ENCODE data around the gene NRG3.

The NRG3 gene

DNA sequence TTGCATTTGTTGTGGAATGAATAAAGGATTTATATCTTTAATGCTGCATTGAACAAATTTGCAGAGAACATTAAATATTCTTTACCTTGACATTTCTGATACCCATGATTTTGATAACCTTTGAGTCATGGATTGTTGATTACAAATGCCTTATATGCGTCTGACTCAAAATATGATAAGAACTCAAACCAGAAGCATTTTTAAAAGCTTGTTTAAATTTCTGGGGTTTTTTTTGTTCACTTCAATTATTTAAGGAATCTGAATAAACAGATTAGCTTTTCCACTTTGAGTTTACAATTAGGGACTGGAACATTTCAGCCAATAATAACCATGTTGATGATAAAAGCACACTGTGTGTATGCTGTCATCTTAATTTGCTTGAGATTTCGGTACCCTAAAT lies 253.5 kb downstream of the NRG3 start:
- no peak for TF ChIP-seq EZH2phosphoT487 (IDR thresholded peaks at IDR 0.05; ENCODE audit: borderline replicate concordance, low read length)
- TF ChIP-seq CTCF (IDR thresholded peaks at IDR 0.05; ENCODE audit: low read depth, low read length, poor library complexity, severe bottlenecking) = no peak
- Histone ChIP-seq H3K27ac (ENCODE audit: low read depth, low read length) (no peak overlapping the region), H4K20me1 (ENCODE audit: control insufficient read depth, insufficient read depth, low read depth, low read length) (no peaks in the 10 kb centered on the region), H3K27me3 (ENCODE audit: control insufficient read depth, low read length) (no peaks in the 10 kb centered on the region), H3K4me1 (ENCODE audit: control insufficient read depth, low read length) (no peaks in the 10 kb centered on the region), H3K4me3 (ENCODE audit: low read length) (no peak overlapping the region), H3K9me3 (ENCODE audit: control insufficient read depth, insufficient read depth, low read length) (no peaks in the 10 kb centered on the region), H3F3A (ENCODE audit: control insufficient read depth, insufficient read depth) (no peaks in the 10 kb centered on the region), H3K36me3 (ENCODE audit: control insufficient read depth, low read length) (no peaks in the 10 kb centered on the region), H3K9me2 (replicated peaks; ENCODE audit: control insufficient read depth, low read length) (no peaks in the 10 kb centered on the region), H3K4me2 (ENCODE audit: low read length) (no peak overlapping the region), H3K79me2 (ENCODE audit: control insufficient read depth, low read length) (no peaks in the 10 kb centered on the region)

DNA sequence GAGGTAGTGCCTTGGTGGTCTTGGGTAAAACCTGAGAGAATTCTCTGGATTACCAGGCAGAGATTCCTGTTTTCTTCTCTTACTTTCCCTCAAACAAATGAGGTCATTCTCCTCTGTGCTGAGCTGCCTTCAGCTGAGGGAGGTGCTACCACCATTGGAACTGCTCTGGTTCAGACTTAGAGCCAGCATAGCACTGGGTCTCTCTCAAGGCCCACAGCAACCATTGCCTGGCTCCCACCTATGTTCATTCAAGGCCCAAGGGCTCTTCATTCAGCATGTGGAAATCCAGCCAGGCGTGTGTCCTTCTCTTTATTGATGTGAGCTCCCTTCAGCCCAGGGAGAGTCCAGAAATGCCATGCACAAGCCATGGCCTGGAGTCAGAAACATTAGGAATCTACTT lies 261.1 kb downstream of the NRG3 start:
- H3K4me1 ChIP-seq (ENCODE audit: control insufficient read depth, low read length) = no peaks in the 10 kb centered on the region
- H3K27ac ChIP-seq (ENCODE audit: low read depth, low read length) = no peak overlapping the region
- no peaks in the 10 kb centered on the region for H4K20me1 ChIP-seq (ENCODE audit: control insufficient read depth, insufficient read depth, low read depth, low read length)
- no peak for TF ChIP-seq EZH2phosphoT487 (IDR thresholded peaks at IDR 0.05; ENCODE audit: borderline replicate concordance, low read length)
- no peak for TF ChIP-seq CTCF (IDR thresholded peaks at IDR 0.05; ENCODE audit: low read depth, low read length, poor library complexity, severe bottlenecking)
- no peaks in the 10 kb centered on the region for H3K36me3 ChIP-seq (ENCODE audit: control insufficient read depth, low read length)
- no peaks in the 10 kb centered on the region for H3K9me2 ChIP-seq (replicated peaks; ENCODE audit: control insufficient read depth, low read length)
- H3K79me2 ChIP-seq (ENCODE audit: control insufficient read depth, low read length) = no peaks in the 10 kb centered on the region
- no peaks in the 10 kb centered on the region; the same call in 1 of the 2 replicates for H3K9me3 ChIP-seq (ENCODE audit: control insufficient read depth, insufficient read depth, low read length)
- no peak overlapping the region for H3K4me2 ChIP-seq (ENCODE audit: low read length)
- H3K4me3 ChIP-seq (ENCODE audit: low read length) = no peak overlapping the region
- no peaks in the 10 kb centered on the region for H3F3A ChIP-seq (ENCODE audit: control insufficient read depth, insufficient read depth)
- H3K27me3 ChIP-seq (ENCODE audit: control insufficient read depth, low read length) = no peaks in the 10 kb centered on the region

DNA sequence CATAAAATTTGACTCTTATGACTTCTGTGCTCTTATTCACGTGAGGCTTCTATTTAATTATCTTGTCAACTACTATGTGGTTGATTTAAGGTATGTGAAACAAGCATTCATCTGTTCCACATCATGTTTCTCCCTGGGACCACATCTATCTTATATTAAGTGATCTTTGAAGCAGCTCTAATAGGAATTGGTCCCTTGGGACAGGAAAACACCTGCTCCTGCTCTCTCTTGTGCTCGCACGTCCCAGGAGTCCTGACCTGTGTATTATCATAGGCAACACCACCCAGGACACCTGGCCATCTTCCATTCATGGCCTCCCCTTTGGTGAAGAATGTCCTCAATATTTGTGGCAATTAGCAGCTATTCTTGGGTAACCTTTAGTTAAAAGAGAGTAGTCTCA lies 269.2 kb downstream of the NRG3 start:
- no peak for TF ChIP-seq CTCF (IDR thresholded peaks at IDR 0.05; ENCODE audit: low read depth, low read length, poor library complexity, severe bottlenecking)
- no peak for TF ChIP-seq EZH2phosphoT487 (IDR thresholded peaks at IDR 0.05; ENCODE audit: borderline replicate concordance, low read length)

GRCh38 chr10:82148764-82149163 lies 273.8 kb downstream of the NRG3 start:
- Histone ChIP-seq H3K4me3 (ENCODE audit: low read length) (no peak overlapping the region), H3K79me2 (ENCODE audit: control insufficient read depth, low read length) (no peaks in the 10 kb centered on the region), H3K9me2 (replicated peaks; ENCODE audit: control insufficient read depth, low read length) (no peaks in the 10 kb centered on the region), H3K9me3 (ENCODE audit: control insufficient read depth, insufficient read depth, low read length) (no peaks in the 10 kb centered on the region), H3K4me1 (ENCODE audit: control insufficient read depth, low read length) (no peaks in the 10 kb centered on the region), H3K4me2 (ENCODE audit: low read length) (no peak overlapping the region), H3F3A (ENCODE audit: control insufficient read depth, insufficient read depth) (no peaks in the 10 kb centered on the region), H3K27me3 (ENCODE audit: control insufficient read depth, low read length) (no peaks in the 10 kb centered on the region), H3K27ac (ENCODE audit: low read depth, low read length) (no peak overlapping the region), H3K36me3 (ENCODE audit: control insufficient read depth, low read length) (no peaks in the 10 kb centered on the region), H4K20me1 (ENCODE audit: control insufficient read depth, insufficient read depth, low read depth, low read length) (no peaks in the 10 kb centered on the region)
- TF ChIP-seq EZH2phosphoT487 (IDR thresholded peaks at IDR 0.05; ENCODE audit: borderline replicate concordance, low read length) (no peak), CTCF (IDR thresholded peaks at IDR 0.05; ENCODE audit: low read depth, low read length, poor library complexity, severe bottlenecking) (no peak)

More for the DNA sequence above, 269.2 kb downstream of the NRG3 start:
- Histone ChIP-seq H3K27me3 (ENCODE audit: control insufficient read depth, low read length) (no peaks in the 10 kb centered on the region), H3K27ac (ENCODE audit: low read depth, low read length) (no peak overlapping the region), H3K4me1 (ENCODE audit: control insufficient read depth, low read length) (no peaks in the 10 kb centered on the region), H3K79me2 (ENCODE audit: control insufficient read depth, low read length) (no peaks in the 10 kb centered on the region), H3K9me3 (ENCODE audit: control insufficient read depth, insufficient read depth, low read length) (no peaks in the 10 kb centered on the region), H3K4me2 (ENCODE audit: low read length) (no peak overlapping the region), H3K4me3 (ENCODE audit: low read length) (no peak overlapping the region), H3K9me2 (replicated peaks; ENCODE audit: control insufficient read depth, low read length) (no peaks in the 10 kb centered on the region), H4K20me1 (ENCODE audit: control insufficient read depth, insufficient read depth, low read depth, low read length) (no peaks in the 10 kb centered on the region), H3K36me3 (ENCODE audit: control insufficient read depth, low read length) (no peaks in the 10 kb centered on the region), H3F3A (ENCODE audit: control insufficient read depth, insufficient read depth) (no peaks in the 10 kb centered on the region)

All from DOHH2 (cell line).